Measurements from ENCODE around the gene RNF40. TPM values are rescaled to one million over a fixed set of nuclear protein-coding genes. Genes with fewer than 3 reads are reported as not detected.

RNF40 gene
- total and polyA plus RNA-seq, 2 of the 8 experiments (the other 6 are each of a cell fraction or from before 2014, with no cell fraction given) = 38.5 to 68.7 TPM

GRCh38 chr16:30775131-30775391 is 12.9 kb downstream of the RNF40 start (continued):
- TF ChIP-seq CHD2 (IDR thresholded peaks at IDR 0.05; ENCODE audit: low read length) (no peak), GABPA (IDR thresholded peaks at IDR 0.05; ENCODE audit: borderline replicate concordance, insufficient read depth, low read length) (no peak), E2F6 (IDR thresholded peaks at IDR 0.05) (no peak)

All from H1 (cell line).